Loucy (cell line): ENCODE data around the gene YTHDC2.

Experiments
- H2AFZ ChIP-seq: fragments of 200-600 bp; sonication (generic); 2 replicates; pipeline ENCODE4 v1.6.0; 2016; ENCODE audit warnings: antibody characterized with exemption, mild to moderate bottlenecking, low read length, moderate library complexity
- H3F3A ChIP-seq: fragments of 200-600 bp; 2 replicates; pipeline ENCODE4 v1.6.0; 2016; ENCODE audit warnings: antibody characterized with exemption, low read depth, mild to moderate bottlenecking
- H3K27me3 ChIP-seq: fragments of 200-600 bp; sonication (generic); 2 replicates; pipeline ENCODE4 v1.6.1; 2014; ENCODE audit warnings: low read length, mild to moderate bottlenecking; ENCODE audit not compliant: insufficient read depth, poor library complexity, severe bottlenecking
- H3K36me3 ChIP-seq: fragments of 200-600 bp; sonication (generic); 2 replicates; pipeline ENCODE4 v1.6.1; 2016; ENCODE audit warnings: low read length; ENCODE audit not compliant: insufficient read depth
- H3K4me1 ChIP-seq: fragments of 200-600 bp; sonication (generic); 2 replicates; pipeline ENCODE4 v1.5.1; 2014; ENCODE audit warnings: low read length, mild to moderate bottlenecking; ENCODE audit not compliant: insufficient read depth, poor library complexity, severe bottlenecking
- H3K4me2 ChIP-seq: fragments of 200-600 bp; sonication (generic); 2 replicates; pipeline ENCODE4 v1.6.0; 2014; ENCODE audit warnings: antibody characterized with exemption, low read length, low read depth, mild to moderate bottlenecking; ENCODE audit not compliant: poor library complexity, severe bottlenecking
- H3K4me3 ChIP-seq: fragments of 200-600 bp; sonication (generic); 2 replicates; pipeline ENCODE4 v1.5.1; 2014; ENCODE audit warnings: low read length, mild to moderate bottlenecking, mixed read lengths; ENCODE audit not compliant: poor library complexity, severe bottlenecking
- H3K79me2 ChIP-seq: fragments of 200-600 bp; sonication (generic); 2 replicates; pipeline ENCODE4 v1.6.1; 2014; ENCODE audit warnings: low read length; ENCODE audit not compliant: insufficient read depth
- H3K9ac ChIP-seq: fragments of 200-600 bp; sonication (generic); 2 replicates; pipeline ENCODE4 v1.6.0; 2014; ENCODE audit warnings: mild to moderate bottlenecking, low read depth, low read length, moderate library complexity; ENCODE audit not compliant: poor library complexity, severe bottlenecking
- H3K9me2 ChIP-seq: fragments of 200-600 bp; sonication (generic); replicated peaks from 2 replicates; pipeline ENCODE4 v1.6.1; 2016; ENCODE audit warnings: low read depth, low read length, mixed read lengths
- H3K9me3 ChIP-seq: fragments of 200-600 bp; sonication (generic); 2 replicates; pipeline ENCODE4 v1.6.1; 2014; ENCODE audit warnings: mild to moderate bottlenecking, antibody characterized with exemption, low read length, low read depth; ENCODE audit not compliant: insufficient read depth
- H4K20me1 ChIP-seq: fragments of 200-600 bp; sonication (generic); 2 replicates; pipeline ENCODE4 v1.6.0; 2014; ENCODE audit warnings: antibody characterized with exemption, low read length, mild to moderate bottlenecking; ENCODE audit not compliant: insufficient read depth, poor library complexity, severe bottlenecking
- CTCF ChIP-seq: fragments of 200-600 bp; sonication (generic); conservative IDR thresholded peaks from 2 replicates; pipeline ENCODE4 v1.5.1; 2014; ENCODE audit warnings: mild to moderate bottlenecking, antibody characterized with exemption, low read length
- EZH2phosphoT487 ChIP-seq: fragments of 200-600 bp; IDR thresholded peaks from 2 replicates; pipeline ENCODE4 v1.6.1; 2018; ENCODE audit warnings: antibody characterized with exemption, mild to moderate bottlenecking, moderate library complexity, borderline replicate concordance

The YTHDC2 gene

DNA sequence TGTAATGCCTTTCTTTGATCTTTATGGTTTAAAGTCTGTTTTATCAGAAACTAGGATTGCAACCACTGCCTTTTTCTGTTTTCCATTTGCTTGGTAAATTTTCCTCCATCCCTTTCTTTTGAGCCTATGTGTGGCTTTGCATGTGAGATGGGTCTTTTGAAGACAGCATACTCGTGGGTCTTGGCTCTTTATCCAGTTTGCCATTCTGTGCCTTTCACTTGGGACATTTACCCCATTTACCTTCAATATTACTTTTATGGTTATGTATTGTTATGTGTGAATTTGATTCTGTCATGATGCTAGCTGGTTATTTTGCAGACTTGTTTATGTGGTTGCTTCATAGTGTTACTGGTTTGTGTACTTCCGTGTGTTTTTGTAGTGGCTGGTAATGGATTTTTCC lies 59.2 kb downstream of the YTHDC2 start:
- Histone ChIP-seq H2AFZ (no peak overlapping the region), H3K9ac (no peak overlapping the region), H3K36me3 (peaks cover 11% of the 10 kb centered on the region; the same call in 1 of the 2 replicates), H3F3A (no peaks in the 10 kb centered on the region), H4K20me1 (no peaks in the 10 kb centered on the region), H3K9me3 (no peaks in the 10 kb centered on the region), H3K79me2 (no peaks in the 10 kb centered on the region), H3K27me3 (no peaks in the 10 kb centered on the region), H3K9me2 (no peaks in the 10 kb centered on the region), H3K4me1 (no peaks in the 10 kb centered on the region), H3K4me3 (no peak overlapping the region), H3K4me2 (no peak overlapping the region)
- TF ChIP-seq CTCF (no peak), EZH2phosphoT487 (no peak)

GRCh38 chr5:113574417-113574816 lies 60.9 kb downstream of the YTHDC2 start:
- Histone ChIP-seq H3K27me3 (no peaks in the 10 kb centered on the region), H3K9me2 (no peaks in the 10 kb centered on the region), H3F3A (no peaks in the 10 kb centered on the region), H2AFZ (no peak overlapping the region), H4K20me1 (no peaks in the 10 kb centered on the region), H3K4me1 (no peaks in the 10 kb centered on the region), H3K9ac (no peak overlapping the region), H3K9me3 (no peaks in the 10 kb centered on the region), H3K36me3 (peaks cover 11% of the 10 kb centered on the region; the same call in 1 of the 2 replicates), H3K79me2 (no peaks in the 10 kb centered on the region), H3K4me3 (no peak overlapping the region), H3K4me2 (no peak overlapping the region)
- TF ChIP-seq CTCF = no peak
- TF ChIP-seq EZH2phosphoT487 = no peak

GRCh38 chr5:113575074-113575473 lies 61.6 kb downstream of the YTHDC2 start:
- H4K20me1 ChIP-seq = no peaks in the 10 kb centered on the region
- H3K36me3 ChIP-seq = peaks cover 11% of the 10 kb centered on the region; the same call in 1 of the 2 replicates

DNA sequence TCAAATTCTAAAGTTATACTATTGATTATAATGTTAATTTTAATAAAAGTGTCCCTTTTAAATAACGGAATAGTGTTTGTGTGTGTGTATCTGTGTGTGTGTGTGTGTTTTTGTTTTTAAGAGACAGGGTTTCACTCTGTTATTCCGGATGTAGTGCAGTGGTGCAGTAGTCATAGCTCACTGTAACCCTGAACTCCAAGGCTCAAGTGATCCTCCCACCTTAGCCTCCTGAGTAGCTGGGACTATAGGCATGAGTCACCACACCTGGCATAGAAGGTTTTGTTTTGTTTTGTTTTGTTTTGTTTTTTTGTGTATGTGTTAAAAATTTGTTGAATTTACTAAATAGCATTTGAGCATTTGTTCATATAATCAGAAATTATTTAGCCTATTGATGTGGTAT lies 64.6 kb downstream of the YTHDC2 start:
- Histone ChIP-seq H3K79me2 (no peaks in the 10 kb centered on the region), H3K9me2 (no peaks in the 10 kb centered on the region), H3K9ac (no peak overlapping the region), H3K9me3 (no peaks in the 10 kb centered on the region), H3K27me3 (no peaks in the 10 kb centered on the region), H3K4me3 (no peak overlapping the region), H3K4me2 (no peak overlapping the region), H3K36me3 (peaks cover 11% of the 10 kb centered on the region; the same call in 1 of the 2 replicates), H3K4me1 (no peaks in the 10 kb centered on the region), H4K20me1 (no peaks in the 10 kb centered on the region), H3F3A (no peaks in the 10 kb centered on the region), H2AFZ (no peak overlapping the region)
- no peak for TF ChIP-seq CTCF
- no peak for TF ChIP-seq EZH2phosphoT487

More at GRCh38 chr5:113575074-113575473, 61.6 kb downstream of the YTHDC2 start:
- no peaks in the 10 kb centered on the region for H3F3A ChIP-seq
- no peaks in the 10 kb centered on the region for H3K9me3 ChIP-seq
- TF ChIP-seq EZH2phosphoT487 = no peak
- no peak overlapping the region for H3K4me2 ChIP-seq
- no peaks in the 10 kb centered on the region for H3K4me1 ChIP-seq
- no peak overlapping the region for H3K9ac ChIP-seq
- H3K4me3 ChIP-seq = no peak overlapping the region
- H3K79me2 ChIP-seq = no peaks in the 10 kb centered on the region
- H3K27me3 ChIP-seq = no peaks in the 10 kb centered on the region
- no peaks in the 10 kb centered on the region for H3K9me2 ChIP-seq
- no peak overlapping the region for H2AFZ ChIP-seq
